GM12878 (cell line): ENCODE measurements around the gene KIF21A. TPM values are rescaled to one million over a fixed set of nuclear protein-coding genes. Genes with fewer than 3 reads are reported as not detected.

Source experiments
- ATF3 ChIP-seq: IDR thresholded peaks from 2 replicates; pipeline ENCODE4 v1.6.1; 2011; ENCODE audit warnings: low read depth, mild to moderate bottlenecking, low read length, moderate library complexity, borderline replicate concordance; ENCODE audit errors: extremely low read depth
- BMI1 ChIP-seq: fragments of 450-650 bp; IDR thresholded peaks from 2 replicates; pipeline ENCODE4 v1.6.1; 2016; ENCODE audit warnings: mild to moderate bottlenecking, moderate library complexity, borderline replicate concordance
- FOS ChIP-seq: IDR thresholded peaks from 3 replicates; pipeline ENCODE4 v1.6.1; 2011; ENCODE audit warnings: borderline replicate concordance; ENCODE audit not compliant: insufficient read length; ENCODE audit errors: extremely low read depth
- HCFC1 ChIP-seq: fragments of 150-350 bp; IDR thresholded peaks from 2 replicates; pipeline ENCODE4 v1.6.1; 2014; ENCODE audit warnings: low read length
- HDAC6 ChIP-seq: fragments of 200-600 bp; sonication (generic); IDR thresholded peaks from one replicate; pipeline ENCODE4 v1.8.0; 2017; ENCODE audit warnings: antibody characterized with exemption; ENCODE audit not compliant: unreplicated experiment
- RELB ChIP-seq: fragments of 450-650 bp; IDR thresholded peaks from 2 replicates; pipeline ENCODE4 v1.6.1; 2017; ENCODE audit warnings: low read depth, mild to moderate bottlenecking, moderate library complexity
- SMC3 ChIP-seq: IDR thresholded peaks from 2 replicates; pipeline ENCODE4 v1.6.1; 2011; ENCODE audit warnings: low read length, improper control_type of control experiment, borderline replicate concordance
- SRF ChIP-seq, 2 experiments: IDR thresholded peaks; 2 replicates each; pipeline ENCODE4 v1.6.1; 2011; ENCODE audit warnings: low read depth in 2 of 2, low read length in 2 of 2, mild to moderate bottlenecking in 1 of 2, moderate library complexity in 1 of 2
- TCF12 ChIP-seq: IDR thresholded peaks from 2 replicates; pipeline ENCODE4 v1.6.1; 2011; ENCODE audit warnings: low read depth, mild to moderate bottlenecking, low read length
- polyA plus RNA-seq, 11 experiments: library from polyadenylated mRNA; depleted of rRNA in 4 of 11; unstranded in 6 of 11; stranded (reverse) in 5 of 11; fragments of >200 nt; fragmentation: Nextera tagmentation in 4 of 11; fragmentation: Illumina TruSeq in 1 of 11; extraction: Ambion mirVana in 4 of 11; extraction: Trizol in 1 of 11; gene quantifications; 1 replicate in 1 of 11; 2 replicates in 10 of 11; pipeline versions ENCODE4 v1.2.1 to v1.2.3, GENCODE V29; 2011 to 2016; ENCODE audit warnings: inconsistent platforms in 2 of 11, missing spikeins in 2 of 11, low read depth in 1 of 11
- total RNA-seq, 4 experiments: library from RNA; depleted of rRNA in 3 of 4; stranded (reverse); fragments of >200 nt in 3 of 4; fragmentation: Illumina TruSeq in 1 of 4; extraction: Trizol in 1 of 4; gene quantifications; 2 replicates each; pipeline versions ENCODE4 v1.2.1 to v1.2.3, GENCODE V29; 2013 to 2021
- TF ChIP-seq, protein P1 (sequence below): fragments of 450-650 bp; IDR thresholded peaks from 2 replicates; pipeline ENCODE4 v1.6.1; 2017; ENCODE audit warnings: antibody characterized with exemption, mild to moderate bottlenecking, moderate library complexity

Gene KIF21A
- total and polyA plus RNA-seq, 10 of the 15 experiments (the other 5 are each of a cell fraction or from before 2014, with no cell fraction given) = 21.3 to 42.1 (median 24.5) TPM

GRCh38 chr12:39368096-39368495 lies 74.8 kb downstream of the KIF21A start (continued):
- TF ChIP-seq, protein P1, sequence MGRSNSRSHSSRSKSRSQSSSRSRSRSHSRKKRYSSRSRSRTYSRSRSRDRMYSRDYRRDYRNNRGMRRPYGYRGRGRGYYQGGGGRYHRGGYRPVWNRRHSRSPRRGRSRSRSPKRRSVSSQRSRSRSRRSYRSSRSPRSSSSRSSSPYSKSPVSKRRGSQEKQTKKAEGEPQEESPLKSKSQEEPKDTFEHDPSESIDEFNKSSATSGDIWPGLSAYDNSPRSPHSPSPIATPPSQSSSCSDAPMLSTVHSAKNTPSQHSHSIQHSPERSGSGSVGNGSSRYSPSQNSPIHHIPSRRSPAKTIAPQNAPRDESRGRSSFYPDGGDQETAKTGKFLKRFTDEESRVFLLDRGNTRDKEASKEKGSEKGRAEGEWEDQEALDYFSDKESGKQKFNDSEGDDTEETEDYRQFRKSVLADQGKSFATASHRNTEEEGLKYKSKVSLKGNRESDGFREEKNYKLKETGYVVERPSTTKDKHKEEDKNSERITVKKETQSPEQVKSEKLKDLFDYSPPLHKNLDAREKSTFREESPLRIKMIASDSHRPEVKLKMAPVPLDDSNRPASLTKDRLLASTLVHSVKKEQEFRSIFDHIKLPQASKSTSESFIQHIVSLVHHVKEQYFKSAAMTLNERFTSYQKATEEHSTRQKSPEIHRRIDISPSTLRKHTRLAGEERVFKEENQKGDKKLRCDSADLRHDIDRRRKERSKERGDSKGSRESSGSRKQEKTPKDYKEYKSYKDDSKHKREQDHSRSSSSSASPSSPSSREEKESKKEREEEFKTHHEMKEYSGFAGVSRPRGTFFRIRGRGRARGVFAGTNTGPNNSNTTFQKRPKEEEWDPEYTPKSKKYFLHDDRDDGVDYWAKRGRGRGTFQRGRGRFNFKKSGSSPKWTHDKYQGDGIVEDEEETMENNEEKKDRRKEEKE = no peak
- TF ChIP-seq TCF12 (no peak), RELB (no peak), SMC3 (no peak), HDAC6 (no peak), SRF (IDR thresholded peaks at IDR 0.05; ENCODE audit: low read depth in 2 of 2, low read length in 2 of 2) (no peak), ATF3 (no peak), HCFC1 (no peak), FOS (no peak), BMI1 (no peak)
- TF ChIP-seq, all 136 proteins: peak for 0
